GM21529 (cell line): ENCODE results near the gene VDAC1.
"Not testable (repeated sequence)": the region's sequence is repeated elsewhere in the genome, so short reads cannot be mapped to it uniquely, and the experiment has no call there.

ENCODE experiments used
- ATAC-seq: cut with Tn5 transposase; IDR thresholded peaks from one replicate; pipeline ENCODE4 v1.9.1; 2021; ENCODE audit not compliant: unreplicated experiment

VDAC1 gene

GRCh38 chr5:134004626-134005416 lies at the start of gene VDAC1:
Gene VDAC1 (minus strand): TSS chr5:134004975. CDS start chr5:133993012, 11,963 bp downstream.
- ATAC-seq: peak; percentile 77

GRCh38 chr5:134053840-134054338 lies 49.1 kb upstream of the VDAC1 start:
- ATAC-seq: no peak

- ATAC-seq: no peak
These were observed 48.6 kb upstream of the VDAC1 start for GRCh38 chr5:134053314-134053839.

- no peak for ATAC-seq
These were observed 46.5 kb upstream of the VDAC1 start for GRCh38 chr5:134051305-134051704.

- no peak for ATAC-seq
These were observed 44.1 kb upstream of the VDAC1 start for GRCh38 chr5:134048864-134049263.

GRCh38 chr5:134047687-134048056 lies 42.9 kb upstream of the VDAC1 start:
- no peak for ATAC-seq

- no peak for ATAC-seq
These were observed 42.3 kb upstream of the VDAC1 start for GRCh38 chr5:134046801-134047686.

- ATAC-seq: no peak
These were observed 41.6 kb upstream of the VDAC1 start for GRCh38 chr5:134046330-134046729.

GRCh38 chr5:134043793-134044792 lies 39.3 kb upstream of the VDAC1 start:
- ATAC-seq: no peak

- peak; percentile 77 for ATAC-seq
These were observed 37.0 kb upstream of the VDAC1 start for GRCh38 chr5:134041570-134042411.

- no peak for ATAC-seq
These were observed 33.4 kb upstream of the VDAC1 start for GRCh38 chr5:134038138-134038537.

GRCh38 chr5:134037160-134037559 lies 32.4 kb upstream of the VDAC1 start:
- no peak for ATAC-seq

GRCh38 chr5:134034326-134034725 lies 29.6 kb upstream of the VDAC1 start:
- ATAC-seq: no peak

GRCh38 chr5:134030303-134030964 lies 25.7 kb upstream of the VDAC1 start:
- ATAC-seq: not testable (repeated sequence)

GRCh38 chr5:134029156-134029555 lies 24.4 kb upstream of the VDAC1 start:
- no peak for ATAC-seq

- ATAC-seq: no peak
These were observed 23.7 kb upstream of the VDAC1 start for GRCh38 chr5:134028496-134028895.

GRCh38 chr5:134027288-134027615 lies 22.5 kb upstream of the VDAC1 start:
- no peak for ATAC-seq

GRCh38 chr5:134026521-134027287 lies 21.9 kb upstream of the VDAC1 start:
- peak; percentile 78 for ATAC-seq
